HepG2 (cell line): ENCODE results near the gene DENND2A. TPM values are rescaled to one million over a fixed set of nuclear protein-coding genes. Genes with fewer than 3 reads are reported as not detected.

ENCODE experiments used
- ATAC-seq: fragments of 200-7000 bp; cut with Tn5 transposase; 3 replicates; pipeline ENCODE4 v1.9.1; 2020; ENCODE audit warnings: mild to moderate bottlenecking, moderate library complexity
- BruUV-seq: library from RNA; stranded (reverse); fragments of 400-500 nt; replicated peaks from 2 replicates; lab custom pipeline; 2021; lab: Mats Ljungman, UMichigan
- CTCF ChIA-PET: fragments of 300-600 bp; formaldehyde crosslinking; extraction: SDS; loops from one replicate; lab custom pipeline; 2021; ENCODE audit warnings: low total read pairs, inconsistent platforms, low intra/inter-chr PET ratio; lab: Yijun Ruan, JAX
- POLR2A ChIA-PET: fragments of 350-600 bp; sonication (Branson Sonifier 250); formaldehyde crosslinking; loops from one replicate; lab custom pipeline; 2020; ENCODE audit warnings: antibody characterized with exemption, inconsistent platforms; lab: Yijun Ruan, JAX
- DNase-seq: peaks from one replicate; pipeline ENCODE4 v3.0.0-alpha.2; 2015; ENCODE audit warnings: low spot score
- FAIRE-seq: peaks from 3 replicates; lab custom pipeline; 2011; peaks lifted over from hg19 to GRCh38; lab: Jason Lieb, UNC
- H2AFZ ChIP-seq: one replicate; pipeline ENCODE4 v1.6.1; 2011; ENCODE audit warnings: low read length, inconsistent platforms
- H3K27ac ChIP-seq: fragments of 300-600 bp; 3 replicates; pipeline ENCODE4 v1.8.0; 2011; ENCODE audit warnings: mixed run types, mild to moderate bottlenecking, mixed read lengths, low read length, inconsistent platforms; ENCODE audit not compliant: insufficient read depth; ENCODE audit errors: extremely low read length
- H3K27me3 ChIP-seq, 2 experiments: fragments of 200-600 bp in 1 of 2; 2 replicates in 1 of 2; 3 replicates in 1 of 2; pipeline versions ENCODE4 v1.6.0 to v1.8.0; 2011; ENCODE audit warnings: low read length in 2 of 2, mild to moderate bottlenecking in 2 of 2, moderate library complexity in 2 of 2, inconsistent platforms in 1 of 2; ENCODE audit not compliant: insufficient read depth in 2 of 2, control insufficient read depth in 1 of 2
- H3K36me3 ChIP-seq, 2 experiments: fragments of 200-600 bp in 1 of 2; replicated peaks in 1 of 2; 2 replicates in 1 of 2; 3 replicates in 1 of 2; pipeline versions ENCODE4 v1.5.1 to v1.8.0; 2011; ENCODE audit warnings: low read length in 2 of 2, inconsistent platforms in 1 of 2; ENCODE audit not compliant: insufficient read depth in 2 of 2, control insufficient read depth in 1 of 2
- H3K4me1 ChIP-seq: 2 replicates; pipeline ENCODE4 v1.5.1; 2012; ENCODE audit warnings: low read length, inconsistent platforms; ENCODE audit not compliant: insufficient read depth
- H3K4me2 ChIP-seq: 2 replicates; pipeline ENCODE4 v1.6.0; 2011; ENCODE audit warnings: low read depth, low read length, inconsistent platforms
- H3K4me3 ChIP-seq, 3 experiments: fragments of 200-600 bp in 1 of 3; sonication (generic), shearing (Covaris generic) in 1 of 3; replicated peaks in 1 of 3; 2 replicates each; pipeline ENCODE4 v1.5.1; 2011 to 2016; ENCODE audit warnings: low read length in 3 of 3, inconsistent platforms in 2 of 3, low read depth in 2 of 3, mild to moderate bottlenecking in 2 of 3, control low read depth in 1 of 3, mixed read lengths in 1 of 3; ENCODE audit not compliant: insufficient read depth in 1 of 3
- H3K79me2 ChIP-seq: one replicate; pipeline ENCODE4 v1.6.1; 2011; ENCODE audit warnings: low read length, inconsistent platforms; ENCODE audit not compliant: insufficient read depth
- H3K9ac ChIP-seq: 2 replicates; pipeline ENCODE4 v1.6.0; 2011; ENCODE audit warnings: mild to moderate bottlenecking, low read depth, low read length, inconsistent platforms; ENCODE audit not compliant: insufficient read depth
- H3K9me3 ChIP-seq: 2 replicates; pipeline ENCODE4 v1.5.1; 2012; ENCODE audit warnings: mild to moderate bottlenecking, low read length
- H4K20me1 ChIP-seq: 2 replicates; pipeline ENCODE4 v1.6.0; 2011; ENCODE audit warnings: inconsistent platforms, mild to moderate bottlenecking, low read length, moderate library complexity; ENCODE audit not compliant: insufficient read depth
- BORCS8-MEF2B ChIP-seq: sonication (generic); formaldehyde crosslinking; IDR thresholded peaks from 2 replicates; pipeline ENCODE4 v1.8.0; 2022; ENCODE audit warnings: mild to moderate bottlenecking, missing genetic modification reagents
- CC2D1A ChIP-seq: sonication (generic); formaldehyde crosslinking; IDR thresholded peaks from 2 replicates; pipeline ENCODE4 v1.8.1; 2023; ENCODE audit warnings: mild to moderate bottlenecking, missing genetic modification reagents
- HNRNPH1 ChIP-seq: fragments of 200-400 bp; formaldehyde crosslinking; optimal IDR thresholded peaks from 2 replicates; pipeline ENCODE3; 2017; ENCODE audit warnings: mild to moderate bottlenecking, low read depth, low read length
- JARID2 ChIP-seq: sonication (generic); formaldehyde crosslinking; IDR thresholded peaks from 2 replicates; pipeline ENCODE4 v1.8.1; 2023; ENCODE audit warnings: missing genetic modification reagents, inconsistent platforms; ENCODE audit not compliant: insufficient replicate concordance
- MYC ChIP-seq: sonication (generic); formaldehyde crosslinking; IDR thresholded peaks from 2 replicates; pipeline ENCODE4 v1.9.0; 2021; ENCODE audit warnings: missing genetic modification reagents, borderline replicate concordance
- SMARCC2 ChIP-seq: fragments of 450-650 bp; IDR thresholded peaks from 2 replicates; pipeline ENCODE4 v1.6.1; 2017; ENCODE audit warnings: antibody characterized with exemption, mild to moderate bottlenecking
- ZNF772 ChIP-seq: sonication (generic); formaldehyde crosslinking; IDR thresholded peaks from 2 replicates; pipeline ENCODE4 v1.5.0; 2020; ENCODE audit warnings: mild to moderate bottlenecking, missing genetic modification reagents
- ZNF816 ChIP-seq: sonication (generic); formaldehyde crosslinking; IDR thresholded peaks from 2 replicates; pipeline ENCODE4 v1.8.0; 2022; ENCODE audit warnings: missing genetic modification reagents, mild to moderate bottlenecking, borderline replicate concordance
- ZSCAN12 ChIP-seq: sonication (generic); formaldehyde crosslinking; IDR thresholded peaks from 2 replicates; pipeline ENCODE4 v1.9.0; 2021; ENCODE audit warnings: mild to moderate bottlenecking, missing genetic modification reagents
- WGBS: methylation state at CpG from one replicate; pipeline ENCODE4 v1.1.6; 2017; ENCODE audit warnings: low lambda C conversion rate; 5-methylcytosine and 5-hydroxymethylcytosine counted together
- in situ Hi-C: cut with HindIII; loops from 2 replicates; pipeline ENCODE4 v1.10.0; 2017; ENCODE audit warnings: low pct_unique_long_range_greater_than_20kb; ENCODE audit not compliant: extremely low pct_ligation_motif_present
- intact Hi-C: fragments of 100-400 bp; cut with micrococcal nuclease; formaldehyde crosslinking; loops from one replicate; pipeline ENCODE4 v1.10.0; 2022; ENCODE audit not compliant: unreplicated experiment
- polyA plus RNA-seq, 8 experiments: library from polyadenylated mRNA; depleted of rRNA in 3 of 8; stranded (reverse) in 7 of 8; unstranded in 1 of 8; fragments of >200 nt; fragmentation: Illumina TruSeq in 4 of 8; extraction: Trizol in 4 of 8; gene quantifications; 2 replicates each; pipeline versions ENCODE4 v1.2.1 to v1.2.3, GENCODE V29; 2011 to 2016; ENCODE audit warnings: low read depth in 4 of 8, missing spikeins in 1 of 8, mixed read lengths in 1 of 8; ENCODE audit not compliant: insufficient read depth in 1 of 8
- total RNA-seq, 5 experiments: library from RNA; depleted of rRNA; stranded (reverse); fragments of >200 nt; fragmentation: Illumina TruSeq; extraction: Trizol; gene quantifications; 2 replicates each; pipeline ENCODE4 v1.2.3, GENCODE V29; 2016; ENCODE audit warnings: low read depth in 1 of 5
- TF ChIP-seq, protein P1 (sequence below): sonication (generic); formaldehyde crosslinking; IDR thresholded peaks from 2 replicates; pipeline ENCODE4 v1.4.0; 2020; ENCODE audit warnings: missing genetic modification reagents, borderline replicate concordance
- TF ChIP-seq, protein P2 (sequence below): sonication (generic); formaldehyde crosslinking; IDR thresholded peaks from 2 replicates; pipeline ENCODE4 v1.4.0; 2020; ENCODE audit warnings: mild to moderate bottlenecking, missing genetic modification reagents

The DENND2A gene
- total and polyA plus RNA-seq, 2 of the 13 experiments (the other 11 are each of a cell fraction or from before 2014, with no cell fraction given): not detected

DNA sequence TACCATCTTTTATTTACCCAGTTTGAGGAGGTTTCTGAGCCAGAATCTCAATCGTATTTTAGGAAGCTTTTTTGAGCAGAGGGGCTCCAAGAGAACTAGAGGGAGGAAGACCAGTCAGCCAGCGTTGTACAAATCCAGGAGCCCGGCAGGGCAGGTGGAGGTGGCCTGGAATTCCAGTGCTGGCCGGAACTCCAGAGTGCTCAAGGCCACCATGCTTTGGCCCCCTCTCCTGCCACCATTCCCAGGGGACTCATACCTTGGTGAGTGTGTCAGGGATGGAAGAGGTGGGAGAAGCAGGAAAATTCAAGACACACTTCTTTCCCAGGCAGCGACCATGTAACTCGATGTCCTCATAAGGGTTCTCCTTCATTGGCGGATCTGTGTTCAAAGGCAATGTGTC, 55.3 kb downstream of the DENND2A start (continued):
- TF ChIP-seq, protein P1, sequence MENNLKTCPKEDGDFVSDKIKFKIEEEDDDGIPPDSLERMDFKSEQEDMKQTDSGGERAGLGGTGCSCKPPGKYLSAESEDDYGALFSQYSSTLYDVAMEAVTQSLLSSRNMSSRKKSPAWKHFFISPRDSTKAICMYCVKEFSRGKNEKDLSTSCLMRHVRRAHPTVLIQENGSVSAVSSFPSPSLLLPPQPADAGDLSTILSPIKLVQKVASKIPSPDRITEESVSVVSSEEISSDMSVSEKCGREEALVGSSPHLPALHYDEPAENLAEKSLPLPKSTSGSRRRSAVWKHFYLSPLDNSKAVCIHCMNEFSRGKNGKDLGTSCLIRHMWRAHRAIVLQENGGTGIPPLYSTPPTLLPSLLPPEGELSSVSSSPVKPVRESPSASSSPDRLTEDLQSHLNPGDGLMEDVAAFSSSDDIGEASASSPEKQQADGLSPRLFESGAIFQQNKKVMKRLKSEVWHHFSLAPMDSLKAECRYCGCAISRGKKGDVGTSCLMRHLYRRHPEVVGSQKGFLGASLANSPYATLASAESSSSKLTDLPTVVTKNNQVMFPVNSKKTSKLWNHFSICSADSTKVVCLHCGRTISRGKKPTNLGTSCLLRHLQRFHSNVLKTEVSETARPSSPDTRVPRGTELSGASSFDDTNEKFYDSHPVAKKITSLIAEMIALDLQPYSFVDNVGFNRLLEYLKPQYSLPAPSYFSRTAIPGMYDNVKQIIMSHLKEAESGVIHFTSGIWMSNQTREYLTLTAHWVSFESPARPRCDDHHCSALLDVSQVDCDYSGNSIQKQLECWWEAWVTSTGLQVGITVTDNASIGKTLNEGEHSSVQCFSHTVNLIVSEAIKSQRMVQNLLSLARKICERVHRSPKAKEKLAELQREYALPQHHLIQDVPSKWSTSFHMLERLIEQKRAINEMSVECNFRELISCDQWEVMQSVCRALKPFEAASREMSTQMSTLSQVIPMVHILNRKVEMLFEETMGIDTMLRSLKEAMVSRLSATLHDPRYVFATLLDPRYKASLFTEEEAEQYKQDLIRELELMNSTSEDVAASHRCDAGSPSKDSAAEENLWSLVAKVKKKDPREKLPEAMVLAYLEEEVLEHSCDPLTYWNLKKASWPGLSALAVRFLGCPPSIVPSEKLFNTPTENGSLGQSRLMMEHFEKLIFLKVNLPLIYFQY: no peak
- TF ChIP-seq JARID2 (CRISPR knock-in tag) (no peak), HNRNPH1 (no peak), CC2D1A (no peak), BORCS8-MEF2B (no peak), SMARCC2 (no peak)

DNA sequence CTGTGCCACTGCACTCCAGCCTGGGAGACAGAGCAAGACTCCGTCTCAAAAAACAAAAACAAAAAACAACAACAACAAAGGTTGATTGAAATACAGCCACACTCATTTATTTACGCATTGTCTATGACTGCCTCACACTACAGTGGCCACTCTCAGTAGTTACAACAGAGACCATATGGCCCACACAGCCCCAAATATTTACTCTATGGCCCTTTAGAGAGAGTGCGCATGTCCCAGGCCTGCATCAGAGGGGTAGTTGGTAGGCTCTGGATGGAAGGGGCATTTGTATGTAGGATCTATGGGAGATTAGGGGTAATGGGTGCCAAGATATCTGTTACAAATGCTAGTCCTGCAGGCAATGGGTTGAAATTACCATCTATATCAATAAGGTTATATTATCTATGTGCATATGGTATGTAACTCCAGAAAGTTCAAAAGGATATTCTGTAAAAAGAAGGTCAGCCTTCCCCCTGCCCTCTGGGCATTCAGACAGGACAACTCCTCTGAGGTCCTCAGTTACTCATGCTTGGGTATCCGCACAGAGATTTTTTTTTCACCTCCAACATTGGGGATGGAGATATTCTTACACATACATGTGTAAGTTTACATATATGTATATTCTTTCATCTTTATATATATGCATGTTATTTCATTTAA, 56.3 kb downstream of the DENND2A start:
- ChIA-PET CTCF (no interaction called here), POLR2A (no interaction called here)
- ATAC-seq (no peak), DNase-seq (no peak), FAIRE-seq (no peak)
- Histone ChIP-seq H3K36me3 (no peaks in the 10 kb centered on the region), H3K9ac (no peak overlapping the region), H3K27ac (no peak overlapping the region), H3K27me3 (peaks cover 1 to 5% of the 10 kb centered on the region in 2 experiments; a peak in 1 of 5 replicates), H3K4me1 (peaks cover 9% of the 10 kb centered on the region), H3K4me3 (no peak overlapping the region), H2AFZ (no peak overlapping the region), H4K20me1 (no peaks in the 10 kb centered on the region), H3K4me2 (no peak overlapping the region), H3K79me2 (no peaks in the 10 kb centered on the region), H3K9me3 (no peaks in the 10 kb centered on the region)
- in situ Hi-C loops (no loop called here), intact Hi-C loops (no loop called here)
- no TSS peak for BruUV-seq
- 80% methylated on average over 4 of the region's 4 CpGs for WGBS
- TF ChIP-seq ZNF816 (no peak), ZSCAN12 (no peak), MYC (CRISPR knock-in tag) (no peak), ZNF772 (CRISPR knock-in tag) (no peak)
- TF ChIP-seq, protein P2, sequence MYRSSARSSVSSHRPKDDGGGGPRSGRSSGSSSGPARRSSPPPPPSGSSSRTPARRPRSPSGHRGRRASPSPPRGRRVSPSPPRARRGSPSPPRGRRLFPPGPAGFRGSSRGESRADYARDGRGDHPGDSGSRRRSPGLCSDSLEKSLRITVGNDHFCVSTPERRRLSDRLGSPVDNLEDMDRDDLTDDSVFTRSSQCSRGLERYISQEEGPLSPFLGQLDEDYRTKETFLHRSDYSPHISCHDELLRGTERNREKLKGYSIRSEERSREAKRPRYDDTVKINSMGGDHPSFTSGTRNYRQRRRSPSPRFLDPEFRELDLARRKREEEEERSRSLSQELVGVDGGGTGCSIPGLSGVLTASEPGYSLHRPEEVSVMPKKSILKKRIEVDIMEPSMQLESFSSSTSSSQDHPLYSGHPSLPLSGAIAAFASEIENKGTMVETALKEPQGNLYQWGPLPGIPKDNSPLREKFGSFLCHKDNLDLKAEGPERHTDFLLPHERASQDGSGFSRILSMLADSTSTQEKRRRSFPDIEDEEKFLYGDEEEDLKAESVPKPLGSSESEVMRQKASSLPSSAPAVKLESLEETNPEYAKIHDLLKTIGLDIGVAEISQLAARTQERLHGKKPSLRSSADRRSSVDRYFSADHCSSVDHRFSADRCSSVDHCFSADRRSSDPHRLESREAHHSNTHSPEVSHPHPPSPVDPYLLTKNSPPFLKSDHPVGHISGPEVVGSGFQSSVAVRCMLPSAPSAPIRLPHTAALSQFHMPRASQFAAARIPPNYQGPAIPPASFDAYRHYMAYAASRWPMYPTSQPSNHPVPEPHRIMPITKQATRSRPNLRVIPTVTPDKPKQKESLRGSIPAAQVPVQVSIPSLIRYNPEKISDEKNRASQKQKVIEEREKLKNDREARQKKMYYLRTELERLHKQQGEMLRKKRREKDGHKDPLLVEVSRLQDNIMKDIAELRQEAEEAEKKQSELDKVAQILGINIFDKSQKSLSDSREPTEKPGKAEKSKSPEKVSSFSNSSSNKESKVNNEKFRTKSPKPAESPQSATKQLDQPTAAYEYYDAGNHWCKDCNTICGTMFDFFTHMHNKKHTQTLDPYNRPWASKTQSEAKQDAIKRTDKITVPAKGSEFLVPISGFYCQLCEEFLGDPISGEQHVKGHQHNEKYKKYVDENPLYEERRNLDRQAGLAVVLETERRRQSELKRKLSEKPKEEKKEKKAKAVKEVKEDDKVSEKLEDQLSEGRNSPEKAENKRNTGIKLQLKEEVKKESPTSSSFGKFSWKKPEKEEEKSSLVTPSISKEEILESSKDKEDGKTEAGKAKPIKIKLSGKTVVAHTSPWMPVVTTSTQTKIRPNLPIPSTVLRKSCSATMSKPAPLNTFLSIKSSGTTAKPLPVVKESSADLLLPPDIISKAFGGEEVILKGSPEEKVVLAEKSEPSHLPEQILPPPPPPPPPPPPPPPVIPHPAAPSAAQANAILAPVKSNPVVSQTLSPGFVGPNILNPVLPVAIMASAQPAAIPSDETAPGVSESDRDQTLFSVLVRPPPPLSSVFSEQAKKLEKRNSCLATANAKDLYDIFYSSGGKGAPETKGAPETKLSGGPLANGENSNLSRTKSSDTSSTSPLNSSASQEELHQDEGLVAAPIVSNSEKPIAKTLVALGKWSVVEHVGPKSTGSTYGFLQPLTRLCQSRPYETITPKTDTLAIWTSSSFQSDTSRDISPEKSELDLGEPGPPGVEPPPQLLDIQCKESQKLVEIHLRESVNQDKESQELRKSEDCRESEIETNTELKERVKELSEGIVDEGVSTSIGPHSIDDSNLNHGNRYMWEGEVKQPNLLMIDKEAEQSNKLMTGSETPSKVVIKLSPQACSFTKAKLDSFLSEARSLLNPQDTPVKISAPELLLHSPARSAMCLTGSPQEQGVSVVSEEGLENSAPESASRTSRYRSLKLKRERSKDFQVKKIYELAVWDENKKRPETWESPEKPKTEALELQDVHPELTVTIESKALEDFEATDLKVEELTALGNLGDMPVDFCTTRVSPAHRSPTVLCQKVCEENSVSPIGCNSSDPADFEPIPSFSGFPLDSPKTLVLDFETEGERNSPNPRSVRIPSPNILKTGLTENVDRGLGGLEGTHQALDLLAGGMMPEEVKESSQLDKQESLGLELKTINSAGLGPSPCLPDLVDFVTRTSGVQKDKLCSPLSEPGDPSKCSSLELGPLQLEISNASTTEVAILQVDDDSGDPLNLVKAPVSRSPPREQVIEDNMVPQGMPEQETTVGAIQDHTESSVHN (CRISPR knock-in tag): no peak
